ENCODE measurements around the gene EIF3J. TPM values are rescaled to one million over a fixed set of nuclear protein-coding genes. Genes with fewer than 3 reads are reported as not detected.

The EIF3J gene
- total RNA-seq, 1 experiment from 2014 or later: 129 TPM

DNA sequence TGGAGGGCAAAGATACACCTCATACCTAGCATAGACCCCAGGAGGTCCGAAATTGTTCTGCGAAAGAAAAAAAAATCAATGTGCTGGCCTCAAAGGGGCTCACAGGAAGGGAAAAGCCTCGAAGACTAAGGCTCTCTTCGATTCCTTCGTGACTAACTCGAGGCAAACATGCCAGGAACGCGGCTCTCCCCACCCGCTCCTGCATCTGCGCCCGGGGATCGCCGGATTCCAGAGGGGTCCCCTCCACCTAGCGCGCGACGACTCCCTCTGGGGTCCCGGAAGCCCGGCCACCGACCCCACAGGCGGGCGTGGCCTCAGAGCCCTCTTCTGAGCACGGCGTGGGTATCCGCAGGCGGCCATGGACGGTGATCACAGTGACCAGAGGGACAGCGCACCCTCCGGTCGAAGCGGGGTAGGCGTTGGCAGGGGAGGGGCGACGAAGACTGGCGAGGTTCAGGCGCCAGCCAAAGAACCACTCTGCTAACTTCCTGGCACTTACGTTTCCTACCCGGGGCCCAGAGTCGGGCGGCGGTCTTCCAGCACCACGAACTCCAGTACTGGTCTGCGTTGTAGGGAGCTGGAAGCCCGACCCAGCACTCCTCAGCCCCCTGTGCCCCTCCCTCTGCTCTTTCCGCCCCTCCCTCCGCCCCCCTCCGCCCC lies 515 bp upstream of the EIF3J start:
- peak overlapping the region; percentile 83 to 97 (median 95) for H3K27ac Mint-ChIP-seq

More for the DNA sequence above, 515 bp upstream of the EIF3J start:
- peaks cover 4% of the 10 kb centered on the region; the same call in 1 of the 2 replicates for H3K79me2 ChIP-seq (ENCODE audit: insufficient read depth, low read length)
- no peak overlapping the region for H4K91ac ChIP-seq (ENCODE audit: insufficient read length, low read depth, low read length)
- no CpG with 5 or more reads among the region's 47 CpGs for WGBS (ENCODE audit: extremely low coverage, insufficient read length, low lambda C conversion rate)
- peak overlapping the region; percentile 92 for H3K4me2 ChIP-seq (ENCODE audit: insufficient read depth, insufficient read length, low read length)
- H2BK15ac ChIP-seq (ENCODE audit: low read depth, low read length): no peak overlapping the region
- H4K8ac ChIP-seq (replicated peaks; ENCODE audit: insufficient read length, low read depth, low read length): no peak overlapping the region
- peaks cover 14% of the 10 kb centered on the region for H3K23me2 ChIP-seq (ENCODE audit: insufficient read length, low read depth, low read length, poor library complexity, severe bottlenecking)
- no peak overlapping the region for H2BK20ac ChIP-seq (ENCODE audit: low read depth, low read length, poor library complexity, severe bottlenecking)
- H4K5ac ChIP-seq (ENCODE audit: insufficient read length, low read depth, low read length): no peak overlapping the region
- no peak overlapping the region for H2BK120ac ChIP-seq (ENCODE audit: low read depth, low read length, poor library complexity, severe bottlenecking)
- H3K9me3 ChIP-seq (ENCODE audit: control insufficient read depth, low read depth, low read length): no peaks in the 10 kb centered on the region
- H3K9ac ChIP-seq (ENCODE audit: extremely low read depth, insufficient read length, low read length): peak overlapping the region; percentile 83
- no peak overlapping the region for H3T11ph ChIP-seq (ENCODE audit: low read length)
- peak overlapping the region; percentile 72 for H3K18ac ChIP-seq (ENCODE audit: insufficient read length, low read depth, low read length)
- H3K56ac ChIP-seq (ENCODE audit: insufficient read length, low read depth, low read length): no peak overlapping the region
- peak overlapping the region; percentile 25 for H2AFZ ChIP-seq (ENCODE audit: low read length)
- H3K9me3 Mint-ChIP-seq: no peaks in the 10 kb centered on the region
- TF ChIP-seq, protein P1, sequence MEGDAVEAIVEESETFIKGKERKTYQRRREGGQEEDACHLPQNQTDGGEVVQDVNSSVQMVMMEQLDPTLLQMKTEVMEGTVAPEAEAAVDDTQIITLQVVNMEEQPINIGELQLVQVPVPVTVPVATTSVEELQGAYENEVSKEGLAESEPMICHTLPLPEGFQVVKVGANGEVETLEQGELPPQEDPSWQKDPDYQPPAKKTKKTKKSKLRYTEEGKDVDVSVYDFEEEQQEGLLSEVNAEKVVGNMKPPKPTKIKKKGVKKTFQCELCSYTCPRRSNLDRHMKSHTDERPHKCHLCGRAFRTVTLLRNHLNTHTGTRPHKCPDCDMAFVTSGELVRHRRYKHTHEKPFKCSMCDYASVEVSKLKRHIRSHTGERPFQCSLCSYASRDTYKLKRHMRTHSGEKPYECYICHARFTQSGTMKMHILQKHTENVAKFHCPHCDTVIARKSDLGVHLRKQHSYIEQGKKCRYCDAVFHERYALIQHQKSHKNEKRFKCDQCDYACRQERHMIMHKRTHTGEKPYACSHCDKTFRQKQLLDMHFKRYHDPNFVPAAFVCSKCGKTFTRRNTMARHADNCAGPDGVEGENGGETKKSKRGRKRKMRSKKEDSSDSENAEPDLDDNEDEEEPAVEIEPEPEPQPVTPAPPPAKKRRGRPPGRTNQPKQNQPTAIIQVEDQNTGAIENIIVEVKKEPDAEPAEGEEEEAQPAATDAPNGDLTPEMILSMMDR (conservative IDR thresholded peaks at IDR 0.05): peak; percentile 57
- H3K4me3 Mint-ChIP-seq: peak overlapping the region; percentile 90 to 93
- H2AK5ac ChIP-seq (ENCODE audit: insufficient read length, low read length): no peak overlapping the region
- no peaks in the 10 kb centered on the region for H3K79me1 ChIP-seq (ENCODE audit: insufficient read depth, low read depth, low read length, poor library complexity, severe bottlenecking)
- no peak overlapping the region for H3K23ac ChIP-seq (ENCODE audit: insufficient read length, low read depth, low read length)
- no peaks in the 10 kb centered on the region for H3K27me3 ChIP-seq (ENCODE audit: insufficient read depth, low read length)
- no peaks in the 10 kb centered on the region for H4K20me1 ChIP-seq (ENCODE audit: control insufficient read depth, insufficient read depth, insufficient read length)
- H3K36me3 Mint-ChIP-seq (ENCODE audit: insufficient read depth in 1 of 3, low read depth in 3 of 3): peaks cover 18 to 38% (median 36%) of the 10 kb centered on the region in 3 experiments
- no peak overlapping the region for H2BK12ac ChIP-seq (ENCODE audit: insufficient read length, low read depth, low read length)
- H3K14ac ChIP-seq (ENCODE audit: insufficient read depth, low read length): peak overlapping the region; percentile 88
- H3K27me3 Mint-ChIP-seq (ENCODE audit: low read depth): no peaks in the 10 kb centered on the region
- peak; percentile 96 for DNase-seq
- peaks cover 12 to 23% of the 10 kb centered on the region in 2 experiments for H3K4me1 Mint-ChIP-seq
- peak overlapping the region; percentile 42 for H2BK5ac ChIP-seq (ENCODE audit: insufficient read length, low read length)
- no peak overlapping the region for H3K4ac ChIP-seq (ENCODE audit: low read depth, low read length)
- H3K4me1 ChIP-seq (ENCODE audit: insufficient read depth, low read length): no peaks in the 10 kb centered on the region
- H3K27ac ChIP-seq (ENCODE audit: insufficient read length, low read depth, low read length): peak overlapping the region; percentile 48
